HEK293 (cell line): ENCODE measurements around the gene GRK3.

ENCODE experiments used
- CTCF ChIA-PET: fragments of 350-600 bp; formaldehyde crosslinking; extraction: SDS; loops from one replicate; lab custom pipeline; 2021; ENCODE audit warnings: antibody characterized with exemption; lab: Yijun Ruan, JAX
- POLR2A ChIA-PET: fragments of 300-600 bp; formaldehyde crosslinking; extraction: SDS; loops from one replicate; lab custom pipeline; 2020; ENCODE audit warnings: antibody characterized with exemption, inconsistent platforms; lab: Yijun Ruan, JAX
- H3K27ac ChIP-seq: fragments of 200-500 bp; sonication (Bioruptor generic); 2 replicates; pipeline ENCODE4 v1.5.1; 2014; ENCODE audit warnings: low read depth, low read length, control low read depth, inconsistent platforms; ENCODE audit errors: extremely low read depth
- H3K36me3 ChIP-seq, 2 experiments: fragments of 200-500 bp in 1 of 2; sonication (Bioruptor generic) in 1 of 2; 1 replicate in 1 of 2; 2 replicates in 1 of 2; pipeline ENCODE4 v1.5.1; 2014 to 2017; ENCODE audit warnings: inconsistent platforms in 2 of 2, low read length in 2 of 2; ENCODE audit not compliant: control insufficient read depth in 2 of 2, insufficient read depth in 1 of 2
- H3K4me1 ChIP-seq: fragments of 200-500 bp; sonication (Bioruptor generic); 2 replicates; pipeline ENCODE4 v1.5.1; 2014; ENCODE audit warnings: mild to moderate bottlenecking, low read length, inconsistent platforms; ENCODE audit not compliant: control insufficient read depth, insufficient read depth
- H3K4me3 ChIP-seq: 2 replicates; pipeline ENCODE4 v1.5.1; 2011; ENCODE audit warnings: low read depth, mild to moderate bottlenecking, control low read depth, low read length, moderate library complexity
- H3K9me3 ChIP-seq: fragments of 200-500 bp; sonication (Bioruptor generic); 2 replicates; pipeline ENCODE4 v1.5.1; 2014; ENCODE audit warnings: low read depth, low read length, inconsistent platforms; ENCODE audit not compliant: control insufficient read depth, insufficient read depth
- PBX3 ChIP-seq: sonication (generic); formaldehyde crosslinking; IDR thresholded peaks from 2 replicates; pipeline ENCODE4 v1.8.1; 2022; ENCODE audit warnings: mild to moderate bottlenecking, moderate library complexity, missing genetic modification reagents
- SP3 ChIP-seq: fragments of 450-650 bp; formaldehyde crosslinking; IDR thresholded peaks from 2 replicates; pipeline ENCODE4 v1.5.1; 2016; ENCODE audit warnings: missing biosample characterization, missing genetic modification characterization
- ZBTB1 ChIP-seq: fragments of 450-650 bp; formaldehyde crosslinking; IDR thresholded peaks from 2 replicates; pipeline ENCODE4 v1.5.1; 2016; ENCODE audit warnings: missing biosample characterization, missing genetic modification characterization
- ZBTB20 ChIP-seq: fragments of 450-650 bp; formaldehyde crosslinking; IDR thresholded peaks from 2 replicates; pipeline ENCODE4 v1.5.1; 2016; ENCODE audit warnings: missing biosample characterization, missing genetic modification characterization
- ZNF114 ChIP-seq: fragments of 450-650 bp; formaldehyde crosslinking; IDR thresholded peaks from 2 replicates; pipeline ENCODE4 v1.5.0; 2017; ENCODE audit warnings: missing biosample characterization, missing genetic modification characterization
- ZNF133 ChIP-seq: fragments of 450-650 bp; formaldehyde crosslinking; IDR thresholded peaks from 2 replicates; pipeline ENCODE4 v1.5.1; 2016; ENCODE audit warnings: missing biosample characterization, missing genetic modification characterization
- ZNF146 ChIP-seq: fragments of 450-650 bp; formaldehyde crosslinking; IDR thresholded peaks from 2 replicates; pipeline ENCODE4 v1.5.1; 2016; ENCODE audit warnings: missing biosample characterization, missing genetic modification characterization
- ZNF211 ChIP-seq: fragments of 450-650 bp; formaldehyde crosslinking; IDR thresholded peaks from 2 replicates; pipeline ENCODE4 v1.5.1; 2016; ENCODE audit warnings: low read depth, missing biosample characterization, missing genetic modification characterization
- ZNF23 ChIP-seq: fragments of 450-650 bp; formaldehyde crosslinking; IDR thresholded peaks from 2 replicates; pipeline ENCODE4 v1.5.1; 2016; ENCODE audit warnings: missing biosample characterization, missing genetic modification characterization, borderline replicate concordance
- ZNF501 ChIP-seq: fragments of 450-650 bp; formaldehyde crosslinking; IDR thresholded peaks from 2 replicates; pipeline ENCODE4 v1.5.1; 2016; ENCODE audit warnings: missing biosample characterization, missing genetic modification characterization
- ZNF518A ChIP-seq: fragments of 450-650 bp; formaldehyde crosslinking; conservative IDR thresholded peaks from 2 replicates; pipeline ENCODE4 v1.5.1; 2016; ENCODE audit warnings: low read depth, missing biosample characterization, missing genetic modification characterization
- ZNF521 ChIP-seq: fragments of 450-650 bp; formaldehyde crosslinking; IDR thresholded peaks from 2 replicates; pipeline ENCODE4 v1.5.1; 2017; ENCODE audit warnings: missing biosample characterization, mild to moderate bottlenecking, missing genetic modification characterization
- ZNF549 ChIP-seq: fragments of 450-650 bp; IDR thresholded peaks from 2 replicates; pipeline ENCODE4 v1.5.1; 2018; ENCODE audit warnings: missing biosample characterization, missing genetic modification characterization, mild to moderate bottlenecking, inconsistent platforms, moderate library complexity
- ZNF561 ChIP-seq: fragments of 450-650 bp; IDR thresholded peaks from 2 replicates; pipeline ENCODE4 v1.5.1; 2018; ENCODE audit warnings: missing biosample characterization, missing genetic modification characterization, borderline replicate concordance
- ZNF629 ChIP-seq: fragments of 450-650 bp; formaldehyde crosslinking; IDR thresholded peaks from 2 replicates; pipeline ENCODE4 v1.5.1; 2017; ENCODE audit warnings: missing biosample characterization, missing genetic modification characterization
- ZNF658 ChIP-seq: fragments of 450-650 bp; formaldehyde crosslinking; IDR thresholded peaks from 2 replicates; pipeline ENCODE4; 2016; ENCODE audit warnings: missing biosample characterization, missing genetic modification characterization
- ZNF704 ChIP-seq: fragments of 450-650 bp; formaldehyde crosslinking; IDR thresholded peaks from 2 replicates; pipeline ENCODE4 v1.5.1; 2016; ENCODE audit warnings: missing biosample characterization, missing genetic modification characterization
- ZNF76 ChIP-seq: fragments of 450-650 bp; formaldehyde crosslinking; IDR thresholded peaks from 2 replicates; pipeline ENCODE4; 2016; ENCODE audit warnings: low read depth, missing biosample characterization, missing genetic modification characterization, borderline replicate concordance
- ZNF791 ChIP-seq: fragments of 450-650 bp; formaldehyde crosslinking; IDR thresholded peaks from 2 replicates; pipeline ENCODE4 v1.5.1; 2016; ENCODE audit warnings: missing biosample characterization, missing genetic modification characterization
- TF ChIP-seq, protein P1 (sequence below): fragments of 450-650 bp; formaldehyde crosslinking; IDR thresholded peaks from 2 replicates; pipeline ENCODE4 v1.5.1; 2016; ENCODE audit warnings: missing biosample characterization, missing genetic modification characterization, borderline replicate concordance
- TF ChIP-seq, protein P2 (sequence below): fragments of 450-650 bp; formaldehyde crosslinking; IDR thresholded peaks from 2 replicates; pipeline ENCODE4; 2016; ENCODE audit warnings: missing biosample characterization, missing genetic modification characterization

Gene GRK3

GRCh38 chr22:25764270-25765015, 200.0 kb downstream of the GRK3 start (continued):
- no peak for TF ChIP-seq ZNF518A (tag by site-specific recombination)
- TF ChIP-seq, all 188 proteins: peak for 0

- Histone ChIP-seq H3K4me3 (no peak overlapping the region), H3K36me3 (no peaks in the 10 kb centered on the region), H3K27ac (no peak overlapping the region), H3K4me1 (no peaks in the 10 kb centered on the region), H3K9me3 (no peaks in the 10 kb centered on the region)
- ChIA-PET POLR2A (no interaction called here), CTCF (interaction anchor here (0.7 kb wide), 1 partner anchor 41 kb away, joined by 3 read pairs; no protein-coding TSS in a partner anchor)
- no peak for TF ChIP-seq ZNF561
- no peak for TF ChIP-seq ZNF23 (tag by site-specific recombination)
- no peak for TF ChIP-seq ZNF521 (tag by site-specific recombination)
- no peak for TF ChIP-seq ZNF549 (tag by site-specific recombination)
- no peak for TF ChIP-seq ZNF658 (tag by site-specific recombination)
- TF ChIP-seq, protein P1, sequence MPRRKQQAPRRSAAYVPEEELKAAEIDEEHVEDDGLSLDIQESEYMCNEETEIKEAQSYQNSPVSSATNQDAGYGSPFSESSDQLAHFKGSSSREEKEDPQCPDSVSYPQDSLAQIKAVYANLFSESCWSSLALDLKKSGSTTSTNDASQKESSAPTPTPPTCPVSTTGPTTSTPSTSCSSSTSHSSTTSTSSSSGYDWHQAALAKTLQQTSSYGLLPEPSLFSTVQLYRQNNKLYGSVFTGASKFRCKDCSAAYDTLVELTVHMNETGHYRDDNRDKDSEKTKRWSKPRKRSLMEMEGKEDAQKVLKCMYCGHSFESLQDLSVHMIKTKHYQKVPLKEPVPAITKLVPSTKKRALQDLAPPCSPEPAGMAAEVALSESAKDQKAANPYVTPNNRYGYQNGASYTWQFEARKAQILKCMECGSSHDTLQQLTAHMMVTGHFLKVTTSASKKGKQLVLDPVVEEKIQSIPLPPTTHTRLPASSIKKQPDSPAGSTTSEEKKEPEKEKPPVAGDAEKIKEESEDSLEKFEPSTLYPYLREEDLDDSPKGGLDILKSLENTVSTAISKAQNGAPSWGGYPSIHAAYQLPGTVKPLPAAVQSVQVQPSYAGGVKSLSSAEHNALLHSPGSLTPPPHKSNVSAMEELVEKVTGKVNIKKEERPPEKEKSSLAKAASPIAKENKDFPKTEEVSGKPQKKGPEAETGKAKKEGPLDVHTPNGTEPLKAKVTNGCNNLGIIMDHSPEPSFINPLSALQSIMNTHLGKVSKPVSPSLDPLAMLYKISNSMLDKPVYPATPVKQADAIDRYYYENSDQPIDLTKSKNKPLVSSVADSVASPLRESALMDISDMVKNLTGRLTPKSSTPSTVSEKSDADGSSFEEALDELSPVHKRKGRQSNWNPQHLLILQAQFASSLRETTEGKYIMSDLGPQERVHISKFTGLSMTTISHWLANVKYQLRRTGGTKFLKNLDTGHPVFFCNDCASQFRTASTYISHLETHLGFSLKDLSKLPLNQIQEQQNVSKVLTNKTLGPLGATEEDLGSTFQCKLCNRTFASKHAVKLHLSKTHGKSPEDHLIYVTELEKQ, result no peak
- TF ChIP-seq ZNF704 (tag by site-specific recombination), result no peak
- TF ChIP-seq ZNF629 (tag by site-specific recombination), result no peak
- no peak for TF ChIP-seq ZNF501 (tag by site-specific recombination)
- no peak for TF ChIP-seq ZNF146
Measured at GRCh38 chr22:25765016-25765367, 200.5 kb downstream of the GRK3 start.

- POLR2A ChIA-PET, result no interaction called here
- H3K27ac ChIP-seq, result no peak overlapping the region
- H3K9me3 ChIP-seq, result no peaks in the 10 kb centered on the region
- H3K4me3 ChIP-seq, result no peak overlapping the region
- no peaks in the 10 kb centered on the region for H3K4me1 ChIP-seq
- no peaks in the 10 kb centered on the region for H3K36me3 ChIP-seq
- CTCF ChIA-PET, result interaction anchor here (0.5 to 1.3 kb wide), 3 partner anchors 53 to 997 kb away, joined by 5 to 6 read pairs (median 5); no protein-coding TSS in a partner anchor
- TF ChIP-seq ZNF114 (tag by site-specific recombination) (no peak), ZNF791 (tag by site-specific recombination) (no peak), ZNF211 (tag by site-specific recombination) (no peak), ZNF561 (no peak), ZNF133 (tag by site-specific recombination) (no peak), ZBTB20 (tag by site-specific recombination) (no peak), SP3 (tag by site-specific recombination) (no peak), ZNF76 (tag by site-specific recombination) (no peak), ZBTB1 (tag by site-specific recombination) (no peak), ZNF629 (tag by site-specific recombination) (no peak), PBX3 (CRISPR knock-in tag) (no peak)
- TF ChIP-seq, protein P2, sequence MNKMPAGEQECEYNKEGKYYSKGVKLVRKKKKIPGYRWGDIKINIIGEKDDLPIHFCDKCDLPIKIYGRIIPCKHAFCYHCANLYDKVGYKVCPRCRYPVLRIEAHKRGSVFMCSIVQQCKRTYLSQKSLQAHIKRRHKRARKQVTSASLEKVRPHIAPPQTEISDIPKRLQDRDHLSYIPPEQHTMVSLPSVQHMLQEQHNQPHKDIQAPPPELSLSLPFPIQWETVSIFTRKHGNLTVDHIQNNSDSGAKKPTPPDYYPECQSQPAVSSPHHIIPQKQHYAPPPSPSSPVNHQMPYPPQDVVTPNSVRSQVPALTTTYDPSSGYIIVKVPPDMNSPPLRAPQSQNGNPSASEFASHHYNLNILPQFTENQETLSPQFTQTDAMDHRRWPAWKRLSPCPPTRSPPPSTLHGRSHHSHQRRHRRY (tag by site-specific recombination), result no peak
Measured at GRCh38 chr22:25765801-25766200, 201.3 kb downstream of the GRK3 start.
